CD14-positive monocyte (primary cell): ENCODE results near the gene ARFGAP1. TPM values are rescaled to one million over a fixed set of nuclear protein-coding genes. Genes with fewer than 3 reads are reported as not detected.

ENCODE experiments used
- DNase-seq, 3 donors: peaks; one replicate each; pipeline ENCODE4 v3.0.0-alpha.2; 2011 to 2022
- H2AFZ ChIP-seq: 2 replicates; pipeline ENCODE4 v1.6.0; 2012; ENCODE audit warnings: mild to moderate bottlenecking, low read depth, low read length, inconsistent platforms; ENCODE audit not compliant: insufficient read depth, poor library complexity, severe bottlenecking
- H3K27ac ChIP-seq, 2 donors: 1 replicate in 1 of 2; 2 replicates in 1 of 2; pipeline ENCODE4 v1.5.1; 2012 to 2013; ENCODE audit warnings: low read length in 2 of 2, control low read depth in 1 of 2, inconsistent platforms in 1 of 2, low read depth in 1 of 2, mild to moderate bottlenecking in 1 of 2
- H3K27me3 ChIP-seq, 2 donors: one replicate each; pipeline versions ENCODE4 v1.6.0 to v1.6.1; 2011 to 2013; ENCODE audit warnings: low read length in 2 of 2; ENCODE audit not compliant: control insufficient read depth in 2 of 2, insufficient read depth in 2 of 2
- H3K36me3 ChIP-seq, 2 donors: replicated peaks in 1 of 2; 1 replicate in 1 of 2; 2 replicates in 1 of 2; pipeline versions ENCODE4 v1.5.1 to v1.6.1; 2012 to 2013; ENCODE audit warnings: low read length in 2 of 2, control low read depth in 1 of 2, inconsistent platforms in 1 of 2, mild to moderate bottlenecking in 1 of 2; ENCODE audit not compliant: insufficient read depth in 2 of 2, control insufficient read depth in 1 of 2
- H3K4me1 ChIP-seq, 2 donors: 1 replicate in 1 of 2; 2 replicates in 1 of 2; pipeline versions ENCODE4 v1.5.1 to v1.6.1; 2012 to 2013; ENCODE audit warnings: low read length in 2 of 2, control low read depth in 1 of 2, inconsistent platforms in 1 of 2, mild to moderate bottlenecking in 1 of 2, moderate library complexity in 1 of 2; ENCODE audit not compliant: insufficient read depth in 2 of 2, control insufficient read depth in 1 of 2
- H3K4me2 ChIP-seq: replicated peaks from 2 replicates; pipeline ENCODE3; 2012; ENCODE audit warnings: low read length, moderate library complexity, mild to moderate bottlenecking; ENCODE audit not compliant: poor library complexity, severe bottlenecking; ENCODE audit errors: extremely low read depth
- H3K4me3 ChIP-seq, 3 experiments: fragments of 200-600 bp in 1 of 3; sonication (generic) in 1 of 3; replicated peaks in 1 of 3; 1 replicate in 2 of 3; 2 replicates in 1 of 3; pipeline ENCODE4 v1.5.1; 2011 to 2013; ENCODE audit warnings: low read length in 3 of 3, mild to moderate bottlenecking in 3 of 3, control low read depth in 2 of 3, low read depth in 2 of 3, inconsistent platforms in 1 of 3, moderate library complexity in 1 of 3
- H3K79me2 ChIP-seq: 2 replicates; pipeline ENCODE4 v1.6.0; 2012; ENCODE audit warnings: mild to moderate bottlenecking, control low read depth, inconsistent platforms, low read length, moderate library complexity; ENCODE audit not compliant: insufficient read depth
- H3K9ac ChIP-seq: 2 replicates; pipeline ENCODE4 v1.6.0; 2017; ENCODE audit warnings: low read length, mild to moderate bottlenecking; ENCODE audit not compliant: insufficient read depth, poor library complexity, severe bottlenecking
- H3K9me3 ChIP-seq, 2 donors: replicated peaks in 1 of 2; 1 replicate in 1 of 2; 2 replicates in 1 of 2; pipeline versions ENCODE4 v1.5.1 to v1.6.1; 2012 to 2013; ENCODE audit warnings: low read length in 2 of 2, control low read depth in 1 of 2; ENCODE audit not compliant: control insufficient read depth in 1 of 2, insufficient read depth in 1 of 2
- H4K20me1 ChIP-seq: 2 replicates; pipeline ENCODE4 v1.6.0; 2012; ENCODE audit warnings: mild to moderate bottlenecking, low read length, control low read depth, moderate library complexity; ENCODE audit not compliant: insufficient read depth
- H3K27ac Mint-ChIP-seq, 7 donors: one replicate each; pipeline ENCODE4 v1.8.0; 2020; ENCODE audit warnings: mild to moderate bottlenecking in 7 of 7, mixed read lengths in 7 of 7, moderate library complexity in 6 of 7, inconsistent platforms in 2 of 7
- H3K27me3 Mint-ChIP-seq, 3 donors: one replicate each; pipeline ENCODE4 v1.8.0; 2021 to 2022; ENCODE audit warnings: low read depth in 3 of 3, mild to moderate bottlenecking in 3 of 3, mixed read lengths in 3 of 3, moderate library complexity in 3 of 3, inconsistent platforms in 1 of 3
- H3K36me3 Mint-ChIP-seq, 2 donors: one replicate each; pipeline ENCODE4 v1.8.0; 2020; ENCODE audit warnings: mixed read lengths in 2 of 2, inconsistent platforms in 1 of 2, mild to moderate bottlenecking in 1 of 2
- H3K4me1 Mint-ChIP-seq: one replicate; pipeline ENCODE4 v1.8.0; 2020; ENCODE audit warnings: mild to moderate bottlenecking, mixed read lengths
- H3K4me3 Mint-ChIP-seq, 2 donors: one replicate each; pipeline ENCODE4 v1.8.0; 2020; ENCODE audit warnings: mild to moderate bottlenecking in 2 of 2, mixed read lengths in 2 of 2, moderate library complexity in 1 of 2
- H3K9me3 Mint-ChIP-seq, 7 donors: one replicate each; pipeline ENCODE4 v1.8.0; 2020 to 2022; ENCODE audit warnings: mixed read lengths in 7 of 7, mild to moderate bottlenecking in 6 of 7, moderate library complexity in 6 of 7, inconsistent platforms in 2 of 7
- WGBS: methylation state at CpG from one replicate; pipeline ENCODE4 v1.1.5; 2013; ENCODE audit warnings: missing lambda C conversion rate; ENCODE audit not compliant: insufficient coverage; 5-methylcytosine and 5-hydroxymethylcytosine counted together
- intact Hi-C, 2 donors: fragments of 100-400 bp; cut with micrococcal nuclease; formaldehyde crosslinking; loops; one replicate each; pipeline versions ENCODE4 v1.15.0 to v1.15.1; 2023
- polyA plus RNA-seq, 3 donors: library from polyadenylated mRNA; depleted of rRNA in 1 of 3; unstranded in 2 of 3; stranded (reverse) in 1 of 3; fragments of 300-500 nt in 2 of 3; fragments of >200 nt in 1 of 3; fragmentation: Illumina TruSeq in 2 of 3; gene quantifications; 1 replicate in 2 of 3; 2 replicates in 1 of 3; pipeline ENCODE4 v1.2.3, GENCODE V29; 2012 to 2021
- TF ChIP-seq, protein P1 (sequence below): fragments of 200-600 bp; IDR thresholded peaks from one replicate; pipeline ENCODE4 v1.8.0; 2022; ENCODE audit warnings: antibody characterized with exemption, mild to moderate bottlenecking

The ARFGAP1 gene
- polyA plus RNA-seq, 3 donors, result 11.2 to 99.8 (median 14.1) TPM

DNA sequence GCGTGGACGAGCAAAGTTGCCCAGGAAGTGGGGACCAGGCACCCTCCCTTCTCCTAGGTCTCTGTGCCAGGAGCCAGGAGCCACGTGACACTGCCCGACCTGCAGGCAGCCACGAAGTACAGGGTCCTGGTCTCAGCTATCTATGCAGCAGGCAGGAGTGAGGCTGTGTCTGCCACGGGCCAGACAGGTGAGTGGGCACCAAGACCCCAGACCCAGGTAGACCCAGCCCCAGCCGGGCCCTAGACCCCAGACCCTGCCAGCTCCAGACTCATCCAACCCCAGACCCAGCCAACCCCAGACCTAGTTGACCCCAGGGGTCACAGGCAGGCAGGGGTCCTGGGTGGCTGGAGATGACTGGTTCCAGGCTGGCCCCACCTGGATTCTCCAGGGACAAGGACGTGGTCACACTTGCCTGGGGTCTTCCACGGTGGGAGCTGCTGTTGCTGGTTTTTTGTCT is 41.4 kb downstream of the ARFGAP1 start:
- H3K9me3 ChIP-seq, result no peaks in the 10 kb centered on the region
- Mint-ChIP-seq H3K27ac (peak overlapping the region in 1 of 7 donors; percentile 3), H3K9me3 (no peaks in the 10 kb centered on the region), H3K27me3 (peaks cover 2 to 4% (median 3%) of the 10 kb centered on the region in 3 donors), H3K36me3 (no peaks in the 10 kb centered on the region), H3K4me1 (no peaks in the 10 kb centered on the region), H3K4me3 (no peak overlapping the region)
- H3K79me2 ChIP-seq, result no peaks in the 10 kb centered on the region
- H4K20me1 ChIP-seq, result no peaks in the 10 kb centered on the region
- H2AFZ ChIP-seq, result no peak overlapping the region
- H3K27ac ChIP-seq, result no peak overlapping the region
- WGBS, result 71% methylated on average over 8 of the region's 9 CpGs
- no peaks in the 10 kb centered on the region for H3K27me3 ChIP-seq
- no peaks in the 10 kb centered on the region for H3K4me1 ChIP-seq
- no peak overlapping the region for H3K4me3 ChIP-seq
- intact Hi-C loops, result no loop called here
- TF ChIP-seq, protein P1, sequence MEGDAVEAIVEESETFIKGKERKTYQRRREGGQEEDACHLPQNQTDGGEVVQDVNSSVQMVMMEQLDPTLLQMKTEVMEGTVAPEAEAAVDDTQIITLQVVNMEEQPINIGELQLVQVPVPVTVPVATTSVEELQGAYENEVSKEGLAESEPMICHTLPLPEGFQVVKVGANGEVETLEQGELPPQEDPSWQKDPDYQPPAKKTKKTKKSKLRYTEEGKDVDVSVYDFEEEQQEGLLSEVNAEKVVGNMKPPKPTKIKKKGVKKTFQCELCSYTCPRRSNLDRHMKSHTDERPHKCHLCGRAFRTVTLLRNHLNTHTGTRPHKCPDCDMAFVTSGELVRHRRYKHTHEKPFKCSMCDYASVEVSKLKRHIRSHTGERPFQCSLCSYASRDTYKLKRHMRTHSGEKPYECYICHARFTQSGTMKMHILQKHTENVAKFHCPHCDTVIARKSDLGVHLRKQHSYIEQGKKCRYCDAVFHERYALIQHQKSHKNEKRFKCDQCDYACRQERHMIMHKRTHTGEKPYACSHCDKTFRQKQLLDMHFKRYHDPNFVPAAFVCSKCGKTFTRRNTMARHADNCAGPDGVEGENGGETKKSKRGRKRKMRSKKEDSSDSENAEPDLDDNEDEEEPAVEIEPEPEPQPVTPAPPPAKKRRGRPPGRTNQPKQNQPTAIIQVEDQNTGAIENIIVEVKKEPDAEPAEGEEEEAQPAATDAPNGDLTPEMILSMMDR, result no peak
- H3K9ac ChIP-seq, result no peak overlapping the region
- DNase-seq, result no peak
- no peaks in the 10 kb centered on the region for H3K36me3 ChIP-seq
- H3K4me2 ChIP-seq, result no peak overlapping the region

DNA sequence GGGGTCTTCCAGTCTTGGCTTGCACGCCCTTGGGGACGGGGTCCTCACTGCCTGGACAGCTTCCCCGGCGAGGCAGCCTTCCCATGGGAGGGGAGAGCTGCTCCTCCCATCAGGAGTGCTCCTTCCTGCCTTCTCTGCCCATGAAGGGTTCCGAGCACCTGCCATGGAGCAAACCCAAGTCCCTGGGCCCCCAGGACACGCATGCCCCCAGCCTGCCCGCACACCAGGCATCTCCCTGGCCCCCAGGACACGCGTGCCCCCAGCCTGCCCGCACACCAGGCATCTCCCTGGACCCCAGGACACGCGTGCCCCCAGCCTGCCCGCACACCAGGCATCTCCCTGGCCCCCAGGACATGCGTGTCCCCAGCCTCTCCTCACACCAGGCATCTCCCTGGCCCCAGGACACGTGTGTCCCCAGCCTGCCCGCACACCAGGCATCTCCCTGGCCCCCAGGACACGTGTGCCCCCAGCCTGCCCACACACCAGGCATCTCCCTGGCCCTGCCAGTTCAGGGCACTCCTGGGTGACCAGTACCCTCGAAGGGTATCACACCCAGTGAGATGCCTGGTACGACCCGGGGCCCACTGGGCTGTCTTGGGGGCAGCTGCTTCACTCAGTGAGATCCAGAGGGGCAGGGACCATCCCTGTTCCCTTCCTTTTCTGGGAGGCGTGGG is 42.1 kb downstream of the ARFGAP1 start:
- intact Hi-C loops, result no loop called here
- 84% methylated on average over 18 of the region's 21 CpGs for WGBS
- no peak for DNase-seq

More for the DNA sequence above, 42.1 kb downstream of the ARFGAP1 start:
- Mint-ChIP-seq H3K27me3 (peaks cover 2 to 3% (median 3%) of the 10 kb centered on the region in 3 donors), H3K9me3 (no peaks in the 10 kb centered on the region), H3K36me3 (no peaks in the 10 kb centered on the region), H3K4me1 (no peaks in the 10 kb centered on the region), H3K4me3 (no peak overlapping the region), H3K27ac (no peak overlapping the region)
- Histone ChIP-seq H3K9me3 (no peaks in the 10 kb centered on the region), H3K36me3 (no peaks in the 10 kb centered on the region), H3K27ac (no peak overlapping the region), H2AFZ (no peak overlapping the region), H3K4me3 (no peak overlapping the region), H3K79me2 (no peaks in the 10 kb centered on the region), H3K4me2 (no peak overlapping the region), H4K20me1 (no peaks in the 10 kb centered on the region), H3K27me3 (no peaks in the 10 kb centered on the region), H3K4me1 (no peaks in the 10 kb centered on the region), H3K9ac (no peak overlapping the region)
- TF ChIP-seq, protein P1, result no peak
